COLO829 (cell line): ENCODE results near the gene ADD2.

Source experiments
- DNase-seq: peaks from one replicate; pipeline ENCODE4 v3.0.0; 2012; ENCODE audit warnings: low spot score

Gene ADD2

DNA sequence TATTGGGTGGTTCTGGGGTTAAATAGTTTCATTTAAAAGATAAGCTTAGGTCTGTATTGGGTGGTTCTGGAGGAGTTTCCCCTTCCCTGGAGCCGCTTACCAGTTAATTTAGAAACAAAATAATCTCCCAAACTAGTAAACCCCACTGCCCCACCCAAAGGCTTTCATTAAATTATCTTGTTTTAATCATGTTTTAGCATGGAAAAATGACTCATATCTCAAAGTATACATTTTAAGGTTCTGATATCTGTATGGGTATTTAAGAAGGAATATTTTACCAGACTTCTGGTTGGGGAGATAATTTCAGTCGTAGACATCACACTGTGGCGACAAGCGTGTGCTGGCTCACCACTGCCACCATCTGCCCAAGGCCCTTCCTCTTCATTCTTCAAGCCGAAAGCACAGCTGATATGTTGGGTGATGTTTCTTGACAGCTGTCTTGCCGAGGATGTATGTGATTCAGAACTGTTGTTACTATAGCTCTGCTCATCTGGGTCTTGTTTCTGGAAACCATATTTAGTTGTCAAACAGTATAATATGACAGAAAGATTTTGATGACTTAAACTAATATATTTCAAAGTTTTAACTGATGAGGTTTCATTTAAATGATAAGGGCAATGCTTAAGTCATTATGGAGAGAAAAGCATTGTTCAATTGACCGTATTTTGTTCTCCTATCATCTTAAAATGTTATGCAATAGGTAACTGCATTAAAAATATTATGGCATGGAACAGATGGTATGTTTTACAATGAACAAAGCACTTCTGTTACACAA, 17.3 kb upstream of the ADD2 start:
- peak; percentile 49 for DNase-seq

GRCh38 chr2:70784320-70784719, 16.3 kb upstream of the ADD2 start:
- DNase-seq = no peak

DNA sequence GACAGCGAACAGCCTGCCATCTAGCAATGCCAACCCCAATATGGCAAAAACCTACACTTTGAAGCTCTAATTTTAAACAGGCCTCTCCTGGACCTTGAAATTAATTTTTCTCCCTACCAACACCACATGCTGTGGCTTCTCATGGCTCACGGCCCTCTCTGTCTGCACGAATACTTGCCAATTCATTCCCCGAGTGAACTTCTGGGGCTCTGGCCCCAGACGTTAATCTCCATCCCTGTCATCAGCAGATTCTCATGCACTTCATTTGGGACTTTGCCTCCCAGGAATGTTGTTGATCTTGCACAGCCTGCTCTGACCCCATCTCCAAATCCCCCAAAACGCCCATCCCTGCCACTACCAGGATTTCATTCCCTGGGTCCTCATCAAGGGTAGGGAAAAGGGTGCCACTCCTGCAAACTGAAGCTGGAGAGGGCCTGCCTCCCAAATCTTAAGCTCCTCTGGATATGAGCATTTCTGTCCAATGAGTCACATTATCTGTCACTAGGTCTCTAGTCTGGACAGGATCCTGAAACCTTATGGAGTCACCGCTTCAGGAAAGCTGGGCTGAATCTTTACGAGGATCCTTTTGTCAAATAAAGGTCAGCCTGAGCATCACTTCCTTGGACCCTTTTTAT, 12.0 kb upstream of the ADD2 start:
- no peak for DNase-seq

GRCh38 chr2:70779491-70779890, 11.5 kb upstream of the ADD2 start:
- no peak for DNase-seq

DNA sequence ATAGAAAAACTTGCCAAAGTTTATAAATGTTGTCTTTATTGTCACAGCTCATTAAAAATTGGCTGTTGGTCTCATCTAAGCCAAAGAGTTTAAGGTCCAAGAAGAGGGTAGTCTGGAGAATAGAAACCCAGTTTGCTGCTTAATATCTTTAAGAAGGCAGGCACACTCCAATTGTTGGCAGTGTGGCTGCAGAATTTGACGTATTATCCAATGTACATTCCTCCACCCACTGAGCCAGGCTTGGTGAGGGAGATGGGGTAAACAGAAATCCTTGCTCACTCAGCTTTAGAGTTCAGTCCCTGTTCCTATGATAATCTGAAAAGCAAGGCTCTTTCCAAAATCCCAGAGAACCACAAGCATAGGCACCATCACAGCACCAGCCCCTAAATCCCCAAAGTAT, 10.7 kb upstream of the ADD2 start:
- no peak for DNase-seq

- no peak for DNase-seq
Measured at GRCh38 chr2:70777450-70777849, 9.4 kb upstream of the ADD2 start.

GRCh38 chr2:70776266-70776665, 8.3 kb upstream of the ADD2 start:
- DNase-seq = no peak

- DNase-seq = no peak
Measured at GRCh38 chr2:70775141-70775540, 7.1 kb upstream of the ADD2 start.

DNA sequence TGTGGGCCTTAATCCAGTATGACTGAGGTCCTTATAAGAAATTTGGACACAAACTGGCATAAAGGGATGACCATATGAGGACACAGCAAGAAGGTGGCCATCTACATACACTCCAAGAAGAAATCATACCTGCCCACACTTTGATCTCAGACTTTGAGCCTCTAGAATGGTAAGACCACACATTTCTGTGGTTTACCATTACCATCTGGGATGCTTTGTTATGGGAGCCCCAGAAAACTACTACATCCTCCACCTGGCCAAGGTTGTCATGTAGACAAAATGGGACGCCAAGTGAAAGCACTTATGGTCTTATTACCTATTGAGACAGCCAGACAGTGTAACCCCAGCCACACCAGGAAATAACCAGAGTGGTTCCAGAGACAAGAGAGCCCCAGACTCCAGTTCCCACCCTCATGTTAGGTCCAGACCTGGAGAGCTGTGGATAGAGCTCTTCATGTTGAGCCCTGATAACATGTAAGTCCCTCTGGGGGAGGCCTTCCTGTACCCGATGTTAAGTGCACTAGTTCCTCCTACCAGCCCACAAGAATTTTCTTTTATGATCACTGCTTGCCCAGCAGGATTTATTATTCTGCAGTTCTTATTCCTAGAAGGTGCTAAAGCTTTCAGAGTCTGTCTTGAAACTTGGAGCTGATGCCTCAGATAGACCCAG, 4.6 kb upstream of the ADD2 start:
- DNase-seq = no peak

DNA sequence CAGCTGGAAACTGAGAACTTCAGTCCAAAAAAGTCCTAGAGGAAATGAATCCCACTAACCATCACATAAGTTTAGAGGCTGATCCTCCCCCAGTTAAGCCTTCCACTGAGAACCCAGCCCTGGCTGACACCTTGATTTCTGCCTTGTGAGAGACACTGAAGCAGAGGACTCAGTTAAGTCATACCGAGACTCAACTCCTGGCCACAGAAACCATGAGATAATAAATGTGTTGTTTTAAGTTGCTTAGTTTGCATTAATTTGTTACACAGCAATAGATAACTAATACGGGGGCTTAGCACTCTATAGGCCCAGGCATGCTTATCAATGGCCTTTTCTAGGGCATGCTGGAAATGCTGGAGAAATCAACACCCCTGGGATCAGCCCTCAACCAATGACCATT, 3.4 kb upstream of the ADD2 start:
- DNase-seq = no peak

DNA sequence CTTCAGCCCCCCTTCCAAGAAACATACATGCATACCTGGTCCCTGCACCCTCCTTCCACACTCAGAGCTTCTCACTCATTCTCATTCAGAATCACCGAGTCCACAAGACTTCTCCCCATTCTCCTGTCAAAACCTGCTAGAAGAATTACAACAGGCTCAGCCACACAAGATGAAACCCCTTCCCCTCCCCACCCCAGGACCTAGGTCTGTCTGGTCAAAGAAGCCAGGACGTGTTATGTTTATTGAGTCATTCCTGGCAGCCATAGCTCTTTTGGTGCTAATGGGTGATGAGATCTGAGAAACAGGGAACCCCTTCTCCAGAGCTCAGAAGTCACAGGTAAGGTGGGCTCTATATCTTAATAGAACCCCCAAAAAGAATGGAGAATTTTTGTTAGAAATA, 1.4 kb upstream of the ADD2 start:
- DNase-seq = no peak

DNA sequence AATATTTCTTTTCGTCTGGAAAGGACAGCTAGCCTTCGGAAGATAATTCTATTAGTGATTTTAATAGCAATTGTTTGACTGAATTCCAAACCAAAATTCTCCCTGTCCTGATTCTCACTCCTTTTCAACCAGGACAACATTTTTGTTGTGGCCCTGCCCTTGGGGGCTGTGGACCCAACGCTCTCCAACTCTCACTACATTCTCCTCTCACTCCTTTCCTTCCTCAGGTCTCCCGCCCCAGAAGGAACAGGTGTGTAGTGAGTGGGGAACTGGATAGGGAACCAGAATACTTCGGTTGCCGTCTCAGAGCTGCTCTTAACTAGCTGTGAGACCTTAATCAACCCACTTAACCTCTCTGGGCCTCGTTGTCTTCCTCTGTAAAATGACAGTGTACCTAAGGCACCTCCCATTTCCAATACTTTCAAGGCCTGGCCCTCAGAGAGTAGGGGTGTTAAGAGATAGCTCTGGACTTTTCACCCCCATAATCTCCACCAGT, 638 bp upstream of the ADD2 start:
- no peak for DNase-seq

GRCh38 chr2:70767079-70767698, 811 bp downstream of the ADD2 start:
- no peak for DNase-seq

GRCh38 chr2:70766357-70767078, 1.5 kb downstream of the ADD2 start:
- DNase-seq = no peak

DNA sequence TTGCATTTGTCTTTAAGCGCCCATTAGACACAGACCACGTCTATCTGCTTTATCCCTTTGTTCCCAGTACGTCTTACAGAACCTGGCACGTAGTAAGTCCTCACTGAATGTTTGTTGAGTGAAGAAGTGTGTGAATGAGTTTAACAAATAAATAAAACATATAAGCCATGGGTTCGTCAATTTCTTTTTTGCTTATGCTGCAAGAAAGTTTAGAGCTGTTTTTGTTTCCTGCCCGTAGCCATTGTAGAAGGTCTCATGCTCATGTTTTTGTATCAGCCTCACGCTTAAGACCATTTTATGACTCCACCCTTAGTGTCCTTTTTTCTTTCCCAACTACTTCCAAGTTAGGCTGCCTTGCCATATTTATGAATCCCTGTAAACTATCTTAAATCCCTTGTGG, 2.5 kb downstream of the ADD2 start:
- no peak for DNase-seq

- DNase-seq = no peak
Measured at GRCh38 chr2:70759446-70759845, 8.6 kb downstream of the ADD2 start.

GRCh38 chr2:70757966-70758365, 10.0 kb downstream of the ADD2 start:
- no peak for DNase-seq

GRCh38 chr2:70757360-70757759, 10.6 kb downstream of the ADD2 start:
- DNase-seq = no peak

- DNase-seq = no peak
Measured at GRCh38 chr2:70756128-70756527, 11.9 kb downstream of the ADD2 start.

- no peak for DNase-seq
Measured at GRCh38 chr2:70753902-70754301, 14.1 kb downstream of the ADD2 start.

- no peak for DNase-seq
Measured at GRCh38 chr2:70753031-70753430, 15.0 kb downstream of the ADD2 start.

DNA sequence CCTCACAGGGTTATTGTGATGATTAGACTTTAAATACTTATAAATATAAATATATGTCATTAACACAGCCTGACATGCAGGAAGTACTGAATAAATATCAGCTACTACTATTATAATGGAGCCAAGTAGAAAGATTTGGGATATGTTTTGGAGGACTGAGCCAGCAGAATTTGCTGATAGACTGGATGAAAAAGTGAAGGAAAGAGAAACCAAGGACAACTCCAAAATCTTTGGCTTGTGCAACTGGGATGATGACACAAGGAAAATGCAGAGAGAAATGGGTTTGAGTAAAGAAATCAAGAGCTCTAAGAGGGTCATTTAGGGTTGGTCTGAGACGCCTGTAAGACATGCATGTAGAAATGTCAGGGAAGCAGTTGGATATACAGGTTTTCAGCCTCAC, 15.6 kb downstream of the ADD2 start:
- DNase-seq = no peak
